Esophagus squamous epithelium (tissue), 4 donors: ENCODE data around the gene CDH12.

Experiments
- CTCF ChIP-seq, 6 experiments: fragments of 450-650 bp in 4 of 6; fragments of 200-600 bp in 2 of 6; sonication (generic) in 2 of 6; IDR thresholded peaks; one replicate each; pipeline ENCODE4 v1.5.1; 2016 to 2019; ENCODE audit warnings: antibody characterized with exemption in 6 of 6, mild to moderate bottlenecking in 4 of 6, moderate library complexity in 4 of 6
- POLR2A ChIP-seq, 4 donors: fragments of 450-650 bp; IDR thresholded peaks; one replicate each; pipeline ENCODE4 v1.6.1; 2017; ENCODE audit warnings: antibody characterized with exemption in 4 of 4, mild to moderate bottlenecking in 4 of 4, moderate library complexity in 3 of 4

GRCh38 chr5:22460189-22460588, 393.0 kb downstream of the CDH12 start:
- TF ChIP-seq CTCF (IDR thresholded peaks at IDR 0.05), result no peak
- TF ChIP-seq POLR2A (IDR thresholded peaks at IDR 0.05), result no peak
